DMS79 (cell line): ENCODE data around the gene COTL1.
"Not testable (repeated sequence)": the region's sequence is repeated elsewhere in the genome, so short reads cannot be mapped to it uniquely, and the experiment has no call there.

ENCODE experiments used
- DNase-seq: peaks from one replicate; lab custom pipeline; 2025; lab: John Stamatoyannopoulos, UW

COTL1 gene

DNA sequence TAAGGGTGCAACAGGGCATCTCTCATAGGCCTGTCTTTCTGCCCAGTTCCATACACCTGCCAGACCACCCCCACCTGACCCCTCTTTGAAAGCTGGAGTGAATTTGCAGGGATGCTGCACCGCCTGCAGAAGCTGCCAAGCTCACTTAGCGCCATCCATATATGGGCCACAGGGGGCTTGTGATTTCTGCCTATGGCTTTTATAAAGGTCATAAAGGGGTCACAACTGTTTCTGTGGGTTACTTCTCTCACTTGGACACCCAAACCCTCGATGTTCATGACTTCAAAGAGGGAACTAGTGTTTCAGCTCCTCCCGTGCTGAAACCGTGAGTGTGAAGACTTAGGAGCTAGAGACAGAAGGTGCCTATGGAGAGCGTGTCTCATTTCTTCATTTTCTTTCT is 89.6 kb downstream of the COTL1 start:
- peak; percentile 5 for DNase-seq

DNA sequence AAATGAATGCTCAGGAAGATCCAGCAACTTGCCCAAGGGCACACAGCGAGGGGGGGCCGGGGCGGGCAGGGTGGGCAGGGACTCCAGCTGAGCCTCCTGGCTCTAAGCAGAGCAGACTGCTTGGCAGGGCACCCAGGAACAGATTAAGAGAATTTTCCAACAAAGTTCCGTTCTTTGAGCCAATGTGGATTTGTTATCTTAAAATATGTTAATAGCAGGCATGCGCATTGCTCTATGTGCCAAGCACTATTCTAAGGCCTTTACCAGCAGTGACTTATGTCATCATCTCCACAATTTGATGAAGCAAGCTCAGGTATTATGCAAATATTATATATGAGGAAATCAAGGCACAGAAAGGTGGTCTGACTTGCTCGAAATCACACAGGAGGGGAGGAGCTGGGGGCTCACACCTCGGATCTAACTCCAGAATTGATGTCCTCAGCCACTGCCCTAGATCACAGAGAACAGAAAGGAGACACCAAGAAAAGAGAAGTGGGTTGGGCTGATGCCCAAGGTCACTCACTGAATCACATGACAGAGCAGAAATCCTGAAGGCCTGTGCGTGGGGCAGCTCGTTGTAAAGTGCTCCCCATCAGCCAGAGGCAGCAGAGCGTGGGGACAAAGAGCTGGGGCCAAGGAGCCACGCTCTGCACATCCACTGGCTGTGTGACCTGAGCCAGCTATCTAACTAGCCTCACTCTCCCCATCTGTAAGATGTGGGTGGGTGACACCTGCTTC is 90.2 kb downstream of the COTL1 start:
- peak; percentile 14 for DNase-seq

- peak; percentile 60 for DNase-seq
Measured at GRCh38 chr16:84526794-84527531, 90.9 kb downstream of the COTL1 start.

DNA sequence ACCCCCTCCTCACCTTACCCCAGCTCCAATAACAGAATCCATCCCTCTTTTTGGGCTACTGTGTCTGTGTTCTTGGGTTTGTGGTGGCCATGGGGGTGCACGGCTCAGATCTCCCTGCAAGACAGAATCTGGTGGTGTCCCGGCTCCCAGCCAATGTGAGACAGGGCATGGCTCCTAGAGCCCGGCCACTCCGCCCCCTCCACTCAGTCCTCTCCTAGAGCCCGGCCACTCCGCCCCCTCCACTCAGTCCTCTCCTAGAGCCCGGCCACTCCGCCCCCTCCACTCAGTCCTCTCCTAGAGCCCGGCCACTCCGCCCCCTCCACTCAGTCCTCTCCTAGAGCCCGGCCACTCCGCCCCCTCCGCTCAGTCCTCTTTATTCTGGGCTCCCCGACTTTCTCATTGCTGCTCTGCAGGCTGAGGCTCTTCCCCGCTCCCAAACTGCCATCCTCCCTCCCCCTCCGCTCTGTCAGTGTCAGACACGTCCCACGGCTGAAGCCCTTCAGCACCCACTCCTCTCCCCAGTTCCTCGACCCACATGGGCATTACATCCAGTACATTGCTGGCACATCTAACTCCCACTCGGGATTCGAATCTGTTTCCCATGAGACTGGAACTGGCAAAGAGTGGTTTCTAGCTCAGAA is 92.8 kb downstream of the COTL1 start:
- DNase-seq = not testable (repeated sequence)

DNA sequence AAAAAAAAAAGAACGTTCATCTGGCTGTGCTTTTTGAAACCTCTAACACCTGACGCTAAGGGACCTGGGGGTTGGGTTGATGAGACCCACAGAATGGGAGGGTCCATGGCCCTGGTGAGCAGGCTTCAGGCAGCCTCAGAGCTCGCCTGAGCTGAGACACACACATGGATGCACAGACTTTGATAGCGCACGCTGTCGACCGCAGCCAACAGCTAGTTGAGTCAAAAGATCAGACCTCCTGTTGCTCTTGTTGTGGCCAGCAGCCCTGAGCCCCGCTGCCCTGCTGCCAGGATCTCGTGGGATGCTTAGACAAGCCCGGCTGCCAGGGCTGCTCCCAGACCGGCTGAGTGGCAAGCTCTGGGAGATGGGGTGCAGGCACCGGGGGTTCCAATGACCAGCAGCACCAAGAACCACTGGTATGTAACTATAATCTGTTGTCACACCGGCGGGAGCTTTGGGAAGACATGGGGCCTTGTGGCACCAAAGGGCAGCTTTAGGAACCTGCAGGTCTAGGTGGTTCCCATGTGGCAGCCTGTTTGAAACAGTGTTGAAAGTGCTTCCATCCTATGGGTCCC is 93.4 kb downstream of the COTL1 start:
- DNase-seq = no peak

GRCh38 chr16:84521497-84521770 is 96.4 kb downstream of the COTL1 start:
- no peak for DNase-seq

GRCh38 chr16:84520725-84521496 is 97.0 kb downstream of the COTL1 start:
- DNase-seq = peak; percentile 99

- no peak for DNase-seq
Measured at GRCh38 chr16:84519855-84520254, 98.0 kb downstream of the COTL1 start.

DNA sequence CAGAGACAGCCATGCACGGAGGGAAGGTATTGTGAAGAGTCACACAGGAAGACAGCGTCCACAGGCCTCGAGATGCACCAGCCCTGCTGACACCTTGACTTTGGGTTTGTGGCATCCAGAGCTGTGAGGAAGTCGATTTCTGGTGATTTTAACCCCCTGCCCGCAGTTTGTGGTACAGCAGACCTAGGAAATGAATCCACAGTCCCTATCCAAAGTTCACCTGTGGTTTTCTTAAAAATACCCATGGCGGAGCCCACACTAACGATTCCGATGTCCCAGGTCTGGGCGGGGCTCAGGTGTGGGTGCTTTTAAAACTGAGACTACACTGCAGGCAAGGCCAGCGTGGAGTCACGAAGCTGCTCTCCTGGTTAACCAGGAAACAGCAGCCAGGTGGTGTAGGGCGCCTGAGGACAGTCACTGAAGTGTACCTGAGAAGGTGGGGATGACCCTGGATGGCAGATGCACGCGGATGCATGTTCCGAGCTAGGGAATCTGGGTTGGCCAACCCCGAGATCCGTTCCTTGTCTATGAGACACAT is 99.0 kb downstream of the COTL1 start:
- DNase-seq = peak; percentile 52

DNA sequence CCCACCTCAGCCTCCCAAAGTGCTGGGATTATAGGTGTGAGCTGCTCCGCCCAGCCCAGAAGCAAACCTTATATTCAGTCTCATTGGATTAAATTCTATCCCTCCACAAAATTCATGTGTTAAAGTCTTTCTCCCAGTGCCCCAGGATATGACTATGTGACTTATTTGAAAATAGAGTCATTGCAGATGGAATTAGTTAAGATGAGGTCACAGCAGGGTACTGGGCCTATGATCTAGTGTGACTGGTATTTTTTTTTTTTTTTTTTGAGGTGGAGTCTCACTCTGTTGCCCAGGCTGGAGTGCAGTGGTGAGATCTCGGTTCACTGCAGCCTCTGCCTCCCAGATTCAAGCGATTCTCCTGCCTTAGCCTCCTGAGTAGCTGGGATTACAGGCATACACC is 99.7 kb downstream of the COTL1 start:
- not testable (repeated sequence) for DNase-seq

DNA sequence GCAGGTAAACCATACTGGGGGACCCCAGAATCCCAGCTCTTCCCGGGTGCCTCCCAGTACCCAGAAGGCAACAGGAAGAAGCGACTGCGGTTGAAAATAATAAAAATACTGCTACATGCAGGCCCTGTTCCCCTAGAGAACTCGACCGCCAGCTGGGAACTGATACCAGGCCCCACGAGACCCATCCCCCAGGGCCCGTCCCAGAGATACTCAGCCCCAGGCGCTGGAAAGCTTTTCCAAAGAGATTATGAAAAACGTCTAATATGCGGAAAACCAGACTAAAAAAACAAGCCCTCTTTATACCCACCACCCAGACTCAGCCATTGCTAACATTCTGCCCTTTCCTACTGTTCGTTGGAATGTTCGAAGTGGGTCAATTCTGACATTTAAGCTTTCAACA is 100.5 kb downstream of the COTL1 start:
- no peak for DNase-seq
